ENCODE measurements around the gene C11orf86.
"Not testable (repeated sequence)": the region's sequence is repeated elsewhere in the genome, so short reads cannot be mapped to it uniquely, and the experiment has no call there.

Gene C11orf86

DNA sequence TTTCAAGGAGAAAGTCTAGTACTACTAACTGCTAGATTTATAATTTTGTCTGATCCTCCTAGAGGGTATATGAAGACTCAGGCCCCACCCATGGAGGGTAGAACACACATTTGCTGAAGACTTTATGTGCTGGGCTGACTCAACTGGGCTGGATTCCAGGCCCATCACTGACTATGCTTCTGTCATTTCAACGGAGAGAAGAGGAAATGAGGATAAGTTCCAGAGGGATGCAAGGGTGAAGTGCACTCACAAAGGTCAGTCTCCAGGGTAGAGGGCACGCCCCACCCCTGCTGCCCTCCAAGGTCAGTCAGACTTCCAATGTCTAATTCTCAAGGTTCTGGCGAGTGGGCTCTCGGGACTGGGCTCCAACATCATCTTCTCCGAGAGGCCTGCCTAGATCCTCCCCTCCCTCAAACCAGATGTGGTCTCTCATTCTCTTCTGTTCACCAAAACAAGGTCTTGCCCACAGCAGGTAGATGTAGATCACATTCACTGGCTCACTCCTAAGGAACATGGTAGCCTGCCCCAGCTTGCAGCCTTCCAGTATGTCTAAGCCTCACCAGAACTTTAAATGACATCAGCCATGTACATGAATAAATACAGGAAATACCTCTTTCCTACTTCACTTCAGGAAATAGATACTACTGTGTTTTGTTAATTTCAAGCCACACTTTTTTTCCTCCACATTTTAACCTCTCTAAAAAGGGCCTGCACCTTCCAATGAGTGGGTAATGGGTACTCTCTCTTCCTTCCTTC lies 7.3 kb upstream of the C11orf86 start:
- DNase-seq = no peak

DNA sequence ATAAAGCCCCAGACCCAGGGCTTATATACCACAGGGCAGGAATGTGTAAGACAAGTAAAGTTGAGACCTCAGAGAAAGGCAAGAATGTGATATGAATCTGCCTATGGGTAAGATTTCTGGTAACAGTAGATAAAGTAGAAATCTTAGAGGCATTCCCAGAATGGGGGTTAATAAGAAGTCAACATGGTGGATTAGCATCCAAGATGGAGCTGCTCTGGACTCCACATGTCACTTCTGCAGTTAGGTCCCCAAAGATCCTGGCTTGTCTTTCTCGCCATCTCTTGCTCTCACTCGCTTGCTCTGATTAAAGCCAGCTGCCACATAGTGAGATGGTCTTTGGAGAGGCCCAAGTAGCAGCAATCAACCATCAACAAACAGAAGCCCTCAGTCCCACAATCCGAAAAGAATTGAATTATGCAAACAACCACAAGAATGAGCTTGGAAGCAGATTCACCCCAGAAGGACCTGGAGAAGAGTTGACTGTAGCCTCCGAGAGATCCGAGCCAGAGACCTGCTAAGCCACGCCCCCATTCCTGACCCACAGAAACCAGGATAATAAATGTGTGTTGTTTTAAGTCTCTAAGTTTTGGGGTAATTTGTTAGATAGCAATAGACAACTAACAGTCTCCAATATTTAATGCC lies 5.4 kb upstream of the C11orf86 start:
- no peak for DNase-seq

DNA sequence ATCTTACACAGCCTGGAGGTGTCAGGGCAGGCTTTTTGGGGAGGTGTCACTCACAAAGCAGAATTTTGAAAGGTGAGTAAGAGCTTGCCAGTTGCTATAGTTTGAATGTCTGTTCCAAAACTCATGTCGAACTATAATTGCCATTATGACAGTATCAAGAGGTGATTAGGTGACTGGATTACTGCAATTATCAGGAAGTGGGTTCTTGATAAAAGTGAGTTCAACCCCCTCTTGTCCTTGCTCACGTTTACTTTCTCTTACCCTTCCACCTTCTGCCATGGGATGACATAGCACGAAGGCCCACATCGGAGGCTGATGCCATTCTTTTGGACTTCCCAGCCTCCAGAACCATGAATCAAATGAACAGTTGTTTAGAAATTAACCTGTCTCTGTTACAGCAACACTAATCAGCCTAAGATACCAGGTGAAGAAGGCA lies 4.7 kb upstream of the C11orf86 start:
- no peak for DNase-seq

DNA sequence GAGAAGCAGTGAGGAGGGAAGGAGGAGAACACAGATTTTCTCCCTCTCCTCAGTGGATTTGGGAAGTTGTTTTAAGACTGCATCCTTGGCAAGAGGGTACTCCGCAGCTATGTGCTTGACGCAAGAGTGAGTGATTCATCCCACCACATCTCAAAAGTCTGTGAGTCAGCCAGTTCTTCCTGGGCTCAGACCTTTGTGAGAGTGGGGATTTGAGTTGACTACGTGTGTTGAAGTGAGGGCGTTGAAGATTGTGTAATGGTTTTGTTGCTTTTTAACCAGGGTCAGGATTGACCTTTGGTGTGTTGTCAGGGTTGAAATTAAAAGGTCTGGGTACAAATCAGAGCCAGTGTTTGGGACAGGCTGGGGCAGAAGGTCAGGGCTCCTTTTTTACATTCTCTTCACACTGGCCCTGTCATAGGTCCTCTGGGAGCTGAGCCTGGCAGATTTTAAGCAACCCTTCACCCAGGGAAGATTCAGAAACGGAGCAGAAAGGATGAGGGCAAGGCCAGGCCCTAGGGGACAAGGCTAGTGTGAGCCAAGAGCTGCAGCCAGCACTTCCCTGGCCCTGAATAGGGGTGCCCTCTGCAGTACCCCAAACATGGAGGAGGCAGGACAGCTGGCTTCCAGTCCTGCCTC lies 4.2 kb upstream of the C11orf86 start:
- DNase-seq = no peak

DNA sequence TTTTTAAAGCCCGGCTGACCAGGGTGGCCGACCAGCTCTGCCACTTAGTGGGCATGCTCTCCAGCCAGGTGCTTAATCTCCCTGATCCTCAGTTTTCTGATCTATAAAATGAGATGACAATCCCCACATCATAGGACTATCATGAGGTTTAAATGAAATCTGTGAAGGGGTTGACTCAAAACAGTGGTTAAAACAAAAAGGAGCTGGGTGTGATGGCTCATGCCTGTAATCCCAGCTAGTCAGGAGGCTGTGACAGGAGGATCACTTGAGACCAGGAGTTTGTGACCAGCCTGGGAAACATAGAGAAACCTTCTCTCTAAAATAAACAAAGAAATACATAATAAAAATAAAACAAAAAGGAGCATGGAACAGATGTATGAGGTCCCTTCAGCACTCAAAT lies 3.6 kb upstream of the C11orf86 start:
- no peak for DNase-seq

DNA sequence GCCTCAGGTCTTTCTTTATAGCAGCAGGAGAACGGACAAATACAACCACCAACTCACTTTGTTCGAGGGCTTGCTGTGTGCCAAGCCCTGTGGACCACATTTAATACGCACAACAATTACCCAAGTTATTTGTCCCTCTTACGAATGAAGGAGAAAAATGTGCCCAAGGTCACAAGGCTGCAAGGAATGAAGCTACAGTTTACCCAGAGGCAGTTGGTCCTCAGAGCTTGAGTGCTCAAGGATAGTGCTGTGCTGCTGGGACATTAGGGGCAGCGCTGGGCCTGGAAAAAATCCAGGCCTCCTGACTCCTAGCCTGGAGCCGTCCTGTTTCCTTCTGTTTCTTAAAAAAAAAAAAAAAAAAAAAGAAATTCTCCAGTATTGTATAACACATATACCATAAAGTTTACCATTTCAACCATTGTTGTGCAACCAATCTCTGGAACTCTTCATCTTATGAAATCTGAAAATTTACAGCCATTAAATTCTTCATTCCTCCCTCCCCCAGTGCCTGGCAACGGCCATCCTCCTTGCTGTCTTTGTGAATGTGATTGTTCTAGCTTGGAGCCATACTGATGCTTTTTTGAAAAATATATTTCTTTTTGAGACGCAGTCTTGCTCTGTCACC lies 1.0 kb upstream of the C11orf86 start:
- no peak for DNase-seq

DNA sequence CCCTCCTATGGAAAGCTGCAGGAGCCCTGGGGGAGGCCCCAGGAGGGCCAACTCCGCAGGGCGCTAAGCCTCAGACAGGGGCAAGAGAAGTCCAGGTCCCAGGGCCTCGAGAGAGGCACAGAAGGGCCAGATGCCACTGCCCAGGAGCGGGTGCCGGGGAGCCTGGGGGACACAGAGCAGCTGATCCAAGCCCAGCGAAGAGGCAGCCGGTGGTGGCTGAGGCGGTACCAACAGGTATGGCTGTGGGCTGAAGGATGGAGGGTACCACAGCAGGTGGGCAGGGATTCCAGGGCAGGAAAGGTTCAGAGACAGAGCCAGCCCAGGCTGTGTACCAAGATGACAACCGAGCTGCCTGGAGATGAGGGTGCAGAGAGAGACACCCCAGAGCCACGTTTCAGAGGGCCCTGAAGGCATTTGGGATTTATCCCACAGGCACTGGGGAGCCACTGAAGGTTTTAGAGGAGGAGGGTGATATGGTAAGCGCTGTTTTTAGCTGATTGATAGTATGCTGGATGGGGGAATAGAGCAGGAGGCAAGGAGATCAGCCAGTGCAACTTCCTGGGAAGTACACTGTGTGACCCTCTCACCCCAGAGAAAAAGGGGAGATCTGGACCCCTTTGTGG lies 412 bp downstream of the C11orf86 start:
- DNase-seq = no peak

DNA sequence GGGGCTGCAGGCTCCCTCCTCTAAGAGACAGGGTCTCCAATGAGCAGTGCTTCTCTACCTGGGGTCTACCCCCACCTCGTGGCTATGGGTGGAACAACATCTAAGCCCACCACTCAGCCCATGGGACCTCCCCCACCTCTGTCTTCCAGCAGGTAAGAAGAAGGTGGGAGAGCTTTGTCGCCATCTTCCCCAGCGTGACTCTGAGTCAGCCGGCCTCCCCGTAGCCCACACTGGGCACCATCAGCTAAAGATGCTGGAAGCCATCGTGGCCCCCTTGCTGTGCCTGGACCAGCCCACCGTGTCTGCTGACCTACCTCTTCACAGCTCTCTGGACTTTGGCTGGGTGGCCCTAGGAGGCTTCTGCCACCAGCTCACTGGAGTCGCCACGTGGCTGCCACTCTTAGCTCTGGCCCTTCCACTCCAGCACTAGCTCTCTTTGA lies 944 bp downstream of the C11orf86 start:
- no peak for DNase-seq

DNA sequence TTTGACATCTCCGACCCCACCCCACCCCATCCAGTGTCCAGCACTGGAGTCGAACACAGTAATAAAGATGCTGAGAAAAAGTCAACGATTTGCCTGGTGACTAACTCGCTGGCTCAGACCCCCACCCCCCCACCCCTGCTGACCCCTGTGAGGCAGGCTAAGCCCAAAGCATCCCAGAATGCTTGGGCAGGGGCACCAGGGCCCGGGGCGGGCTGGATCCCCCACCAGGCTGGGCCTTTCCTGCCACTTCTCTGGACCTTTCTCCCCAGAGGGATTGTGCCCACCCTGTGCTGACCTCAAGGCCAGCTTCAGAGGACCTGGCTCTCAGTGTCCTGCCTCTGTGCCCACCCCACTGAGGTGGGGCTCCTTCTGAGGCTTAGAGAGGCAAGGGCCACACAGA lies 1.8 kb downstream of the C11orf86 start:
- no peak for DNase-seq

DNA sequence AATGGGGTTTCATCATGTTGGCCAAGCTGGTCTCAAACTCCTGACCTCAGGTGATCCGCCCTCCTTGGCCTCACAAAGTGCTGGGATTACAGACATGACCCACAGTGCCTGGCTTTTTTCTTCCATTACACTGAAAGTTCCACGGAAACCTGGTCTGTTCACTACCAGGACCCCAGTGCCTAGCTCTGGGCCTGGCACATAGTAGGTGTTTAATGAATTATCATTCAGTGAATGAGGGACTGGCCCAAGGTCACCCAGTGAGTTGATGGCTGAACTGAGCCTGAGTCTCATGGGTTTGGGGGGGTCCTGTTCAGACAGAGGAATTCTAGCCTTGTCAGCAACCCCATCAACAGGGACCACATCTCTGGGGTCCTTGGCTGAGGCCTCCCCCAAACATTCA lies 3.1 kb downstream of the C11orf86 start:
- no peak for DNase-seq

DNA sequence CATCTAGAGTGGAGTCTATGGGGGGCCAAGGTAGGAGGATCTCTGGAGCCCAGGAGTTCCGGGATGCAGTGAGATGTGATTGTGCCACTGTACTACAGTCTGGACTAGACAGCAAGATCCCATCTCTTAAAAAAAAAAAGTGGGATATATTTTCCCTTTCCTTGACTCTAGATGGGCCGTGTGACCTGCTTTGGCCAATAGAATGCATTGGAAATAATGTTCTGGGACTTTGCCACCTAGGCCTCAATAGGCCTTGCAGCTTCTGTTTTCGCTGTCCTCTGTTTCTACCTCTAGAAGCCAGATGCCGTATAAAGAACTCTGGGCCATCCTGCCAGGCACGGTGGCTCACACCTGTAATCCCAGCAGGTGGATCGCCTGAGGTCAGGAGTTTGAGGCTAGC lies 3.6 kb downstream of the C11orf86 start:
- no peak for DNase-seq

DNA sequence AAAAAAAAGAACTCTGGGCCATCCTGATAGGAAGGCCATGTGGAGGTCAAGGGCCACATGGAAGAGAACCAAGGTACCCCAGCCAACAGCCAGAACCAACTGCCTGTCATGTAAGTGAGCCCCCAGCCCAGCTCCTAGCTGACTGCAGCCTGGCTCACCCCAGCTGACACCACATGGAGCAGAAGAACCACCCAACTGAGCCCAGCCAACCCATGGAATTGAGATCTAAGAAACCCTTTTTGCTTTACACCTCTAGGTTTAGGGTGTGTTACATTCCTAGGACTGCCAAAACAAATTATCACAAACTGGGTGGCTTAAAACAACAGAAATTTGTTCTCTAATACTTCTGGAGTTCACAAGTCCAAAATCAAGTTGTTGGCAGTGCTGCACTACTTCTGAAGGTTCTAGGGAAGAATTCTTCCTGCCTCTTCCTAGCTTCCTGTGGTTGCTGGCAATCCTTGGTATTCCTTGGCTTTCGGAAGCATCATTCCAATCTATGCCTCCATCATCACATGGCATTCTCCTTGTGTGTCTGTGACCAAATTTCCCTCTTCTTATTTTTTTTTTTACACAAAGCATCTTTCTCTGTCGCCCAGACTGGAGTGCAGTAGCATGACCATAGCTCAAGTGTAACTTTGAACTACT lies 4.4 kb downstream of the C11orf86 start:
- no peak for DNase-seq

DNA sequence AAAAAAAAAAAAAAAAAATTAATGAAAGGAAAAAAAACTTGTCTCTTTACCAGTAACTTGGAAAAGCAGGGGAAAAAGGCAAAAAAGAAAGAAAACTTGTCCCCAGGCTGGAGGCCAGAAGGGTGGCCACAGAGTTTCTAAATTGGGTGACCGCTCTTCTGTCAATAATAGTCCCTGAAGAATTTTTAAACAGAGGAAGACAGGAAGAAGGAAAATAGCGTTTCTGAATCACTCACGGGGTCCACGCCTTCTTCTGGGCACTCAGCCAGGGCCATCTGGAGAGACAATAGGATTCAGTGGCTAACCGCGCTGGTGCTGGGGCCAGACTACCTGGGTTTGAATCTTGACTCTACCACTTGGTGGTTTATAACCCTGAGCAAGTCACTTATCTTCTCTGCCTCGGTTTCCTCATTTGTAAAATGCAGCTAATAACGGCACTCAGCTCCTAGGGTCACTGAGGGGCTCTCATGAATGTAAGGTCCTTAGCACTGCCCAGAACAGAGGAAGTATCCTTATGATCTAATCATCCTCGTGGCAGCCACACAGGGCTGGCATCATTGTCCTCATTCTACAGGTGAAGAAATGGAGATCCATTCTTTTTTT lies 7.0 kb downstream of the C11orf86 start:
- peak; percentile 82 for DNase-seq

DNA sequence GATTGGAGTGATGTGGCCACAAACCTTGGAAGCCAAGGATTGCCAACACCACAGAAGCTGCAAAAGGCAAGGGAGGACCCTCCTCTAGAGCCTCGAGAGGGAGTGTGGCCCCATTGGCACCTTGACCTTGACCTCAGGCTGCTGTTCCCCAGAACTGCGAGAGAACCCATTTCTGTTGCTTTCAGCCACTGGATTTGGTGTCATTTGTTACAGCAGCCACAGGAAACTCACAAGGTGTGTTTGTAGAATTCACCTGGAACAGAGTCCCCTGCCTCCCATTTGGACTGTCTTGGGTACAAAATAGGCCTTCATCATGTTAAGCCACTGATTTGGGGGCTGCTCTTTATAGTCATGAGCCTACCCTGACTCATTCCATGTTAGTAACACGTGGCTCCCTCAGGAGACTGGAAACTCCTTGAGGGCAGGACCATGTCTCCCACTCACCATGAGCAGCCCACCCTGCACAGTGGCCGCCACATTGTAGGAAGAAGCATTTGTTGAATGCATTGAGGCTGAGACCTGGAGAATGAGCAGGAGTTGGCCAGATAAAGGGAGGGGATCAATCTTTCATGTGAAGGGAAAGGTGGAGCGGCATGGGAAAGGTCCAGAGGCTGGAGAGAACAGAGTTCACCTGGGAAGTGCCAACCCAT lies 8.3 kb downstream of the C11orf86 start:
- no peak for DNase-seq

DNA sequence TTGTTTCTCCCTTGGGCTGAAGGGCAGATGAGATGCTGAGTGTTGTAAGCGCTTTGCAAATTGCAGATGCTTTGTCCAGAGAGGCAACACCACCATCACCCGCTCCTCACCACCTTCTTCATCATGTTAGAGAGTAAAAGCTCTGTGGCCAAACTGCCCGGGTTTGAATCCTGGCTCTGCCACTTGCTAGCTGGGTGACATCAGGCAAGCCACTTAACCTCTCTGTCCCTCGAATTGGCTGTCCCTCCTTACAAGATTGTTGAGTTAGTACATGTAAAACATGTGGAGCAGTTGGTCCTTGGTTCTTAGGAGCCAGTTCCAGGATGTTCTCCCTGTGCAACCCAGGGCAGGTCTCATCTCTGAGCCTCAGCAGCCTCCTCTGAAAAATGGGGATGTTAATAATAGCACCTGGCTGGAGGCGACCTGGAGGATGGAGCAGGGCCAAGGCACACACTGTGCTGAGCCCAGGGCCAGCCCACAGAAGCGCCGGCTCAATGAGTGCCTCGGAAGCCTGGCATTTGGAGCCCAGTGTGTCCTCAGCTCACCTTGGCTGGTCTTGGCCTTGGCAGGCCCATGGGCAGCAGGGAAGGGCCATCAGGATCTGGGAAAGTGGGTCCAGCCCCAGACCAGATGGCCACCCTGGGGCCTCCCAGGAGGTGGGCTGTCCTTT lies 10.5 kb downstream of the C11orf86 start:
- DNase-seq = no peak

DNA sequence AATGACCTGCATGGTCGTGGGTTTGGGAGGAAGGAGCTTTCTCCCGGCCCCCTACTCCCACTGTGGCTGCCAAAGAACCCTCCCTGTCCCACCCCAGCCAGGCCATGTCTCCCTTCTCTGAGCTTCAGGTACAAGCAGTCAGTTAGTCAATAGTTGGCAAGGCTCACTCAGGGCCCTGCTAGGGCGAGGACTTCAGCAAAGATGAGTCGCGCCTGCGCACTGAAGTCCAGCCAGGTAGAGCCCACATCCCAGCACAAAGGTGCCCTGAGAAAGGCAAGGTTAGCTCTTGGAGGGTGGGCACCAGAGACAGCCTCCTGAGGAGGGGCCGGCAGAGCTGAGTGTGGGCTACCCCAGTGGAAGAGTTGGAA lies 11.1 kb downstream of the C11orf86 start:
- DNase-seq = no peak

DNA sequence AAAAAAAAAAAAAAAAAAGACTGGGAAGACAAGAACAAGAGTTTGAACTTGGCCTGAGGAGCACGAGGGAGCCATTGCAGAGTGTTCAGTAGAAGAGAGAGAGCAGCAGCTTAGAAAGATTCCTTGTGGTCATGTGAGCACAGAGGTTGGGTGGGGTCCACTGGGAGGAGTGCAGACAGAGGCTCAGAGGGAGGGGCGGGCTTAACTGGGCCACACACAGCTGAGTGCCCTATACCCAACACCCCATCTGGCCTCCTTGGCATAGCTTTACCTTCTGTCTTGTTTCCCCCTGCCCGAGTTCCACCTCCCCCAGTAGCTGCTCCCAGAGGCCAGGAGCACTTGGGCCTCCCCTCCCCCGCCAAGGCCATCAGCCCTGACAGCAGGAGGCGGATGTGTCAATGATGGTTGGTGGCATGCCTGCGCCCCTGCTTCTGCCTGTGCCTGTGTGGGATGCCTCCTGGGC lies 12.1 kb downstream of the C11orf86 start:
- no peak for DNase-seq

DNA sequence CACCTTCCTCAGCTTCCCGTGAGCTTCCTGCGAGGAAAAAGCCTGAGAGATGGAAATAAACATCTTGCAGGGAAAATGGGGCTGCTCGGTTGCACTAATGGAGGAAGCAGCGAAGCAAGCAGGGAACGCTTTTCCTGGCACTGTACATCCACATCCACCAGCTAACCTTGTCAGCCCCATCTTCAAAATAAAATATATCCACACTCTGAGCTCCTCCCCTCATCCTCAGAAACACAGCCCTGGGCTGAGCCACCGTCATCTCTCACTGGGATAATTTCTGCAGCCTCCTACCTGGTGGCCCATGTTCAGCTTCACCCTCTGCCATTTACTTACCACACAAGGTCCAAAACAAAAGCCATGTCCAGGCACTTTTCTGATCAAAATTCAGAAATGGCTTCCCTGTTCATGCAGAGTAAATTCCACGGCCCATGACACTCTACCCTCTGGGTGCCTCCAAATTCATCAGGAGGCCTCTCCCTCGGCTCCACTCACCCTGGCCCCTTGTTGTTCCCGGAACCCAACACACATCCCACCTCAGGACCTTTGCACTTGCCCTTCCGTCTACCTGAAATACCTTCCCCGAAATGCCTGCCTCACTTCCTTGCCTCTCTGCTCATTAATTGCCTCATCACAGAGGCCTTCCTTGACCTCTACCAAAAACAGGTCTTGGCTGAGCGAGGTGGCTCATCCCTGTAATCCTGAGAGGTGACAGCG lies 13.0 kb downstream of the C11orf86 start:
- no peak for DNase-seq

DNA sequence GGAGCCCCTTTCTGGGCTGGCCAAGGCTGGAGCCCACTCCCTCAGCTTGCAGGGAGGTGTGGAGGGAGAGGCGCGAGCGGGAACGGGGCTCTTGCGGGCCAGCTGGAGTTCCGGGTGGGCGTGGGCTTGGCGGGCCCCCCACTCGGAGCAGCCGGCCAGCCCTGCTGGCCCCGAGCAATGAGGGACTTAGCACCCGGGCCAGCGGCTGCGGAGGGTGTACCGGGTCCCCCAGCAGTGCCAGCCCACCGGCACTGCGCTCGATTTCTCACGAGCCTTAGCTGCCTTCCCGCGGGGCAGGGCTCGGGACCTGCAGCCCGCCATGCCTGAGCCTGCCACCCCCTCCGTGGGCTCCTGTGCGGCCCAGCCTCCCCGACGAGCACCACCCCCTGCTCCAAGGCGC lies 13.6 kb downstream of the C11orf86 start:
- not testable (repeated sequence) for DNase-seq

DNA sequence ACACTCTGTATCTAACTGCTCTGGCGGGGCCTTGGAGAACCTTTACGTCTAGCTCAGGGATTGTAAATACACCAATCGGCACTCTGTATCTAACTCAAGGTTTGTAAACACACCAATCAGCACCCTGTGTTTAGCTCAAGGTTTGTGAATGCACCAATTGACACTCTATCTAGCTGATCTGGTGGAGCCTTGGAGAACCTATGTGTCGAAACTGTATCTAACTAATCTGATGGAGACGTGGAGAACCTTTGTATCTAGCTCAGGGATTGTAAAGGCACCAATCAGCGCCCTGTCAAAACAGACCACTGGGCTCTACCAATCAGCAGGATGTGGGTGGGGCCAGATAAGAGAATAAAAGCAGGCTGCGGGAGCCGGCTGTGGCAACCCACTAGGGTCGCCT lies 14.3 kb downstream of the C11orf86 start:
- not testable (repeated sequence) for DNase-seq

Data from NCI-H345 (cell line).